ENCODE measurements around the gene PTPRD. TPM values are rescaled to one million over a fixed set of nuclear protein-coding genes. Genes with fewer than 3 reads are reported as not detected.

PTPRD gene
- total RNA-seq, 1 experiment from 2014 or later, result 32.5 TPM

DNA sequence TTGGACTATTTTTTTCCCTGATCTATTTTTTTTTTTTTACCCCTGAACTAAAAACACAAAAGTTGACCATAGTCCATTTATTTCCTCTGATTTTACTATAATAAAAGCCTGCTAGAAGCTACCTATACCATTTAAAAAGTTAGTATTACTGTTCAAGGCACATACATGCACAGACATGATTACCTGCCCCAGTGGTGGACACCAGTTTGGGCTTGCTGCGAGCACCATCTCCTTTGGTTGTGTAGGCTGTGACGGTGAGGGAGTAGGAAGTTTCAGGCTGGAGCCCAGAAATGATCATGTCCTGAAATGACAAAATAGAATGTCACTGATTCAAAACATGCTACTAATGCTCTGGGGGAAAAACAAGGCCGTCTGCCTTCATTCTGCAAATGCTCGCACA lies 2120.1 kb downstream of the PTPRD start:
- Histone ChIP-seq H3K79me1 (ENCODE audit: insufficient read depth, low read depth, low read length, poor library complexity, severe bottlenecking) (no peaks in the 10 kb centered on the region), H4K91ac (ENCODE audit: insufficient read length, low read depth, low read length) (no peak overlapping the region), H3K9ac (ENCODE audit: extremely low read depth, insufficient read length, low read length) (no peak overlapping the region), H2AFZ (ENCODE audit: low read length) (no peak overlapping the region), H2BK120ac (ENCODE audit: low read depth, low read length, poor library complexity, severe bottlenecking) (no peak overlapping the region), H3K23me2 (ENCODE audit: insufficient read length, low read depth, low read length, poor library complexity, severe bottlenecking) (no peaks in the 10 kb centered on the region), H3T11ph (ENCODE audit: low read length) (no peak overlapping the region), H2BK15ac (ENCODE audit: low read depth, low read length) (no peak overlapping the region), H4K20me1 (ENCODE audit: control insufficient read depth, insufficient read depth, insufficient read length) (no peaks in the 10 kb centered on the region), H3K27me3 (ENCODE audit: insufficient read depth, low read length) (no peaks in the 10 kb centered on the region), H4K8ac (replicated peaks; ENCODE audit: insufficient read length, low read depth, low read length) (no peak overlapping the region), H3K79me2 (ENCODE audit: insufficient read depth, low read length) (no peaks in the 10 kb centered on the region), H3K23ac (ENCODE audit: insufficient read length, low read depth, low read length) (no peak overlapping the region), H2BK5ac (ENCODE audit: insufficient read length, low read length) (no peak overlapping the region), H2BK20ac (ENCODE audit: low read depth, low read length, poor library complexity, severe bottlenecking) (no peak overlapping the region), H3K9me3 (ENCODE audit: control insufficient read depth, low read depth, low read length) (no peaks in the 10 kb centered on the region), H3K4ac (ENCODE audit: low read depth, low read length) (no peak overlapping the region), H2BK12ac (ENCODE audit: insufficient read length, low read depth, low read length) (no peak overlapping the region), H3K4me2 (ENCODE audit: insufficient read depth, insufficient read length, low read length) (no peak overlapping the region), H3K14ac (ENCODE audit: insufficient read depth, low read length) (no peak overlapping the region), H3K18ac (ENCODE audit: insufficient read length, low read depth, low read length) (no peak overlapping the region), H3K4me1 (ENCODE audit: insufficient read depth, low read length) (no peaks in the 10 kb centered on the region), H2AK5ac (ENCODE audit: insufficient read length, low read length) (no peak overlapping the region), H4K5ac (ENCODE audit: insufficient read length, low read depth, low read length) (no peak overlapping the region), H3K27ac (ENCODE audit: insufficient read length, low read depth, low read length) (no peak overlapping the region), H3K56ac (ENCODE audit: insufficient read length, low read depth, low read length) (no peak overlapping the region)
- Mint-ChIP-seq H3K27me3 (ENCODE audit: low read depth) (no peaks in the 10 kb centered on the region), H3K36me3 (ENCODE audit: insufficient read depth in 1 of 3, low read depth in 3 of 3) (no peaks in the 10 kb centered on the region; a peak in 1 of 7 replicates), H3K9me3 (no peaks in the 10 kb centered on the region), H3K27ac (no peak overlapping the region), H3K4me1 (peaks cover 9 to 16% of the 10 kb centered on the region in 2 experiments), H3K4me3 (no peak overlapping the region)
- no CpG with 5 or more reads among the region's 4 CpGs for WGBS (ENCODE audit: extremely low coverage, insufficient read length, low lambda C conversion rate)
- DNase-seq, result no peak
- TF ChIP-seq, protein P1, sequence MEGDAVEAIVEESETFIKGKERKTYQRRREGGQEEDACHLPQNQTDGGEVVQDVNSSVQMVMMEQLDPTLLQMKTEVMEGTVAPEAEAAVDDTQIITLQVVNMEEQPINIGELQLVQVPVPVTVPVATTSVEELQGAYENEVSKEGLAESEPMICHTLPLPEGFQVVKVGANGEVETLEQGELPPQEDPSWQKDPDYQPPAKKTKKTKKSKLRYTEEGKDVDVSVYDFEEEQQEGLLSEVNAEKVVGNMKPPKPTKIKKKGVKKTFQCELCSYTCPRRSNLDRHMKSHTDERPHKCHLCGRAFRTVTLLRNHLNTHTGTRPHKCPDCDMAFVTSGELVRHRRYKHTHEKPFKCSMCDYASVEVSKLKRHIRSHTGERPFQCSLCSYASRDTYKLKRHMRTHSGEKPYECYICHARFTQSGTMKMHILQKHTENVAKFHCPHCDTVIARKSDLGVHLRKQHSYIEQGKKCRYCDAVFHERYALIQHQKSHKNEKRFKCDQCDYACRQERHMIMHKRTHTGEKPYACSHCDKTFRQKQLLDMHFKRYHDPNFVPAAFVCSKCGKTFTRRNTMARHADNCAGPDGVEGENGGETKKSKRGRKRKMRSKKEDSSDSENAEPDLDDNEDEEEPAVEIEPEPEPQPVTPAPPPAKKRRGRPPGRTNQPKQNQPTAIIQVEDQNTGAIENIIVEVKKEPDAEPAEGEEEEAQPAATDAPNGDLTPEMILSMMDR (conservative IDR thresholded peaks at IDR 0.05), result no peak

Measured in H9 (cell line).